SK-N-SH treated with all-trans-retinoic acid at 6 μM for 48 hours (cell line): Measurements from ENCODE around the gene PINK1.

Experiments used
- ESRRG ChIP-seq: fragments of 250-450 bp; sonication (Bioruptor Pico); IDR thresholded peaks from 2 replicates; pipeline ENCODE4 v1.6.1; 2021; ENCODE audit warnings: mild to moderate bottlenecking
- TOX ChIP-seq: fragments of 250-450 bp; sonication (Bioruptor Pico); IDR thresholded peaks from 2 replicates; pipeline ENCODE4 v1.8.0; 2021; ENCODE audit warnings: mild to moderate bottlenecking, moderate library complexity, borderline replicate concordance
- ZFP3 ChIP-seq: fragments of 250-450 bp; sonication (Bioruptor Pico); IDR thresholded peaks from 2 replicates; pipeline ENCODE4 v1.5.0; 2020; ENCODE audit warnings: mild to moderate bottlenecking, moderate library complexity
- TF ChIP-seq, protein P1 (sequence below): fragments of 250-450 bp; sonication (Bioruptor Pico); IDR thresholded peaks from 2 replicates; pipeline ENCODE4 v1.5.0; 2020; ENCODE audit warnings: mild to moderate bottlenecking, moderate library complexity
- TF ChIP-seq, protein P2 (sequence below): fragments of 250-450 bp; sonication (Bioruptor Pico); IDR thresholded peaks from 2 replicates; pipeline ENCODE4 v1.8.0; 2021; ENCODE audit warnings: low read depth, mild to moderate bottlenecking, moderate library complexity, borderline replicate concordance

DNA sequence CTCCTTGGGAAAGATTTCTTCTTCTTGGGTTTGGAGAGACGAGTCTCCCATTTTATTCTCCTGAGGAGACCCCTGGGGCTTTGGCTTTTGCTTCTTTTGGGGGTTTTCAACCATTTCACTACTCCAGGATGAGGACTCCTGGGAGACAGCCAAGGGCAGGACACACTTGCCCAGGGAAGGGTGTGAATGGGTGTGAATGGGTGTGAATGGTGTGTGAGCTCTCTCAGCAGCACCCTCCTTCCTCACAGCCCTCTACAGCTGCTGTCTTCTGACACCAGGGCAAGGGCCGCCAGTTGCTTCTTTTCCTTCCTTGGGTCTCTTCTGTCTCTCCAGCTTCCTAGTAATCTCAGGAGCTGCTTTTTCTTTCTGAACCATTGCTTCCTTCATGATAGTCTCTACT, 60.4 kb downstream of the PINK1 start:
- TF ChIP-seq TOX (CRISPR knock-in tag) (no peak), ESRRG (no peak), ZFP3 (CRISPR knock-in tag) (no peak)
- TF ChIP-seq, protein P1, sequence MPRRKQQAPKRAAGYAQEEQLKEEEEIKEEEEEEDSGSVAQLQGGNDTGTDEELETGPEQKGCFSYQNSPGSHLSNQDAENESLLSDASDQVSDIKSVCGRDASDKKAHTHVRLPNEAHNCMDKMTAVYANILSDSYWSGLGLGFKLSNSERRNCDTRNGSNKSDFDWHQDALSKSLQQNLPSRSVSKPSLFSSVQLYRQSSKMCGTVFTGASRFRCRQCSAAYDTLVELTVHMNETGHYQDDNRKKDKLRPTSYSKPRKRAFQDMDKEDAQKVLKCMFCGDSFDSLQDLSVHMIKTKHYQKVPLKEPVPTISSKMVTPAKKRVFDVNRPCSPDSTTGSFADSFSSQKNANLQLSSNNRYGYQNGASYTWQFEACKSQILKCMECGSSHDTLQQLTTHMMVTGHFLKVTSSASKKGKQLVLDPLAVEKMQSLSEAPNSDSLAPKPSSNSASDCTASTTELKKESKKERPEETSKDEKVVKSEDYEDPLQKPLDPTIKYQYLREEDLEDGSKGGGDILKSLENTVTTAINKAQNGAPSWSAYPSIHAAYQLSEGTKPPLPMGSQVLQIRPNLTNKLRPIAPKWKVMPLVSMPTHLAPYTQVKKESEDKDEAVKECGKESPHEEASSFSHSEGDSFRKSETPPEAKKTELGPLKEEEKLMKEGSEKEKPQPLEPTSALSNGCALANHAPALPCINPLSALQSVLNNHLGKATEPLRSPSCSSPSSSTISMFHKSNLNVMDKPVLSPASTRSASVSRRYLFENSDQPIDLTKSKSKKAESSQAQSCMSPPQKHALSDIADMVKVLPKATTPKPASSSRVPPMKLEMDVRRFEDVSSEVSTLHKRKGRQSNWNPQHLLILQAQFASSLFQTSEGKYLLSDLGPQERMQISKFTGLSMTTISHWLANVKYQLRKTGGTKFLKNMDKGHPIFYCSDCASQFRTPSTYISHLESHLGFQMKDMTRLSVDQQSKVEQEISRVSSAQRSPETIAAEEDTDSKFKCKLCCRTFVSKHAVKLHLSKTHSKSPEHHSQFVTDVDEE (CRISPR knock-in tag): no peak
- TF ChIP-seq, protein P2, sequence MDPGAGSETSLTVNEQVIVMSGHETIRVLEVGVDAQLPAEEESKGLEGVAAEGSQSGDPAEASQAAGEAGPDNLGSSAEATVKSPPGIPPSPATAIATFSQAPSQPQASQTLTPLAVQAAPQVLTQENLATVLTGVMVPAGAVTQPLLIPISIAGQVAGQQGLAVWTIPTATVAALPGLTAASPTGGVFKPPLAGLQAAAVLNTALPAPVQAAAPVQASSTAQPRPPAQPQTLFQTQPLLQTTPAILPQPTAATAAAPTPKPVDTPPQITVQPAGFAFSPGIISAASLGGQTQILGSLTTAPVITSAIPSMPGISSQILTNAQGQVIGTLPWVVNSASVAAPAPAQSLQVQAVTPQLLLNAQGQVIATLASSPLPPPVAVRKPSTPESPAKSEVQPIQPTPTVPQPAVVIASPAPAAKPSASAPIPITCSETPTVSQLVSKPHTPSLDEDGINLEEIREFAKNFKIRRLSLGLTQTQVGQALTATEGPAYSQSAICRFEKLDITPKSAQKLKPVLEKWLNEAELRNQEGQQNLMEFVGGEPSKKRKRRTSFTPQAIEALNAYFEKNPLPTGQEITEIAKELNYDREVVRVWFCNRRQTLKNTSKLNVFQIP (CRISPR knock-in tag): no peak
